Dermis microvascular lymphatic vessel endothelial cell (primary cell): ENCODE data around the gene NHLRC2. TPM values are rescaled to one million over a fixed set of nuclear protein-coding genes. Genes with fewer than 3 reads are reported as not detected.
A peak's percentile ranks its signal among the peaks of the same experiment; 100 is the strongest.

ENCODE experiments used
- DNase-seq, 2 donors: peaks; one replicate each; pipeline versions ENCODE4 v3.0.0 to v3.0.0-alpha.2; 2010; ENCODE audit warnings: low read depth in 2 of 2
- total RNA-seq: library from RNA; depleted of rRNA; stranded (reverse); fragments of >200 nt; gene quantifications from 2 replicates; pipeline ENCODE4 v1.2.1, GENCODE V29; 2014

Gene NHLRC2
- total RNA-seq, 1 donor from 2014 or later = 11.4 TPM

DNA sequence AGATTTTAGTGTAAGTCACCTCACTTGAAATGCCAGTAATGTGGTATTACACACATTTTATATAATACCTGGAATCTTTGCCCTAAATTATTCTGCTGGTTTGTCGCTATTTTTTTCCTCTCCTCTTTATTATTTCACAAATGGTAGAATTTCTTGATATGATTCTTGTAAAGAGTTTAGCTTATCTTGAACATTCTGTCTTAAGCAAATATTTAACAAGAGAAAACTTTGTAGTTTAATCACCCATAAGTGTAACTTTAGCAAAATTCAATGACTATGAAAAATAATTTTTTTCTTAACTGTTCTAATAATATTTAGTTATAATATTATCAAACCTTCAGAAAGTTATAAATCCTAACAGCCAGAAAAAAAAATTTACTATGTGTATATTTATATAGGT is 56.7 kb downstream of the NHLRC2 start:
- no peak for DNase-seq

DNA sequence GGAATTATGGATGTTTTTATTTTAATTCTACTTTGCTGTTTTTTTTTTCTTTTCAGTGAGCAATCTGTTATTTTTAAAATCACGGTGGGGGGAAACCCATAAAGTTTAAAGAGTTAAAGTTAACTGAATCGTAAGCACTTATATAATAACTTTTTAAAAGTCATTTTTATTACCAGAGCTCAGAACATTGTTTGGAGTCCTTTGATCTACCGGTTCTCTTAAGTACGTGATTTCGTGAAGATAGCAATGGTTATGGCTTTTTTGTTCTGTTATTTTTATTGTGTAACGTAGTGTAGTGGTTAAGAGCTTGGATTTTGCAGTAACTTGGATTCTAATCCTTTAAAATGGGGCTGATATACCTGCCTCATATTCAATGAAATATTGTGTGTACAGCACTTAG is 57.4 kb downstream of the NHLRC2 start:
- DNase-seq = no peak

DNA sequence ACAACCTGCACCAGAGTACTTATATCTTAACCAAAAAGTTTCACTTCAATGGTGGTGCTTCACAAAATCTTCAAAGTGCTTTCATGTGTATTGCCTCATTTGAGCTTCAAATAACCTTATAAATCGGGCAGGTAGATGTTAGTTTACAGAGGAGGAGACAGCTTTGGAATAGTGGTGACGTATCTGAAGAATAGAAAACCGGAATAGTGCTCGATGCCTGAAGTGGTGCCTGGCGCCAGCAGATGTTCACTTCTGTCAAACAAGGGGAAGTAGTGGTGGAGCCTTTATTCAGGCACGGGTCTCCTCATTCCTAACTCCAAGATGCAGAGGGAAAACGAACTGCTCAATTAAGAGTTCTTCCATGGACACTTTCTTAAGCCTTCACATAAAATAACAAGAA is 58.1 kb downstream of the NHLRC2 start:
- no peak for DNase-seq

DNA sequence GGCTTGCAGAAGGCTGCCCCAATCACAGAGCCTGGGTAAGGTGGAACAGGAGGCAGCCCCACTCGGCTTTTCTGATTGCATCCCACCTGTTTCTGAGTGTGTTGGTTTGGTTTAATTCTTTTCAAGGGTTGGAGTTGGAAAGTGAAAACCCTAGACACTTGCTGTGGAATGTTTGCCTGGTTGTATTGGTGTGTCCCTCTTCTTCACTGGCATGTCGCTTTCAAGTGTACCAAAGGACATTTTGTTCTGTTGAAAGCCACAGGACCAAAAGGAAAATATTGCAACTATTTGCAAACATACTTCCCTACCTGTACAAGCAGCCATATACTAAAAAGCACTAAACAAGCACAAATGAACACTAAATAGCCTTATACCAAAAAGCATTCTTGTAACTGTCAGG is 60.5 kb downstream of the NHLRC2 start:
- DNase-seq = no peak

DNA sequence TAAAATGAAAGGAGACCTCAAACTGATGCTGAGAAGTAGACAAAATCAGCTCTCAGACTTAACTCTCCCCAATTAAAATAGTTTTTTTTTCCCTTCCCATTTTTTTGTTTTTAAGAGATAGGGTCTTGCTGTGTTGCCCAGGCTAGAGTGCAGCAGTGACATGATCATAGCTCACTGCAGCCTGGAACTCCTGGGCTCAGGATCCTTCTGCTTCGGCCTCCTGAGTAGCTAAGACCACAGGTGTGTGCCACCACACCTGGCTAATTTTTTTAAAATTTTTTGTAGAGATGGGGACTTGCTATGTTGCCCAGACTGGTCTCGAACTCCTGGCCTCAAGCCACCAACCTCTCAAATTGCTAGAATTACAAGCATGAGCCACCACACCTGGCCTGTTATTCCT is 61.1 kb downstream of the NHLRC2 start:
- DNase-seq = no peak

DNA sequence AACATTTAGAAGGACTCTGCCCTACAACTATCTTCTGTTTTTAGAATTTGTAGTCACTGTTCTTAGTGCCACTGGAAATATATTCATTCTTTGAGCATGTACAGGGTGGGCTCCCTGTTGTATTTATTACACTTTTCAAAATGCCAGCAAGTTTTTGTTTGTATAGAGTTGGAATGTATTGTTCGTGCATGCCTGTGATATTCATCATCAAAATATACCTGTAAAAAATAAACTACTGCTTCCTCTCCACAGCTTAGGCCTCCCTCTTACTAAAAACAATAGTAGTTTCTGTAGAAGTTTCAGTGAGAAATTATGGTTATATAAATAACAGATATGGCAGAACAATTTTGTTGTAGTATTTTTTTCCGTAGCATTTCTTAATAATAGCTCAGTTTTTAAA is 61.6 kb downstream of the NHLRC2 start:
- DNase-seq = peak in 1 of 2 donors; percentile 63

DNA sequence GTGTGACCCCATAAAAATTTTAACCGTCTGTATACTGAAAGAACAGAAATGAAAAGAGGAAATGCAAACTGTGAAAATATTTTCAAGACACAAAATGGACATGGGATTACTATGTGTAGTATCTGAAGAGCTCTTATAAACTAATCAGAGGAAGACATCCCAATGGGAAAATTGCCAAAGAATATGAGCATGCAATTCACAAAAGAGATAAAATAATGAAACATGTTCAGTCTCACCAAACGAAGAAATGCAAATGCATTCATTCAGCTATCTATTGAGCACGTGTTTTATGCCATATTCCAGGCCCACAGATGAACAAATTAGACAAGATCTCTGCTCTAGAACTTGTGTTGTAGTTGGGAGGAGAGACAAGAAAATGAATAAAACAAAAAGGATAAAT is 63.2 kb downstream of the NHLRC2 start:
- DNase-seq = no peak

DNA sequence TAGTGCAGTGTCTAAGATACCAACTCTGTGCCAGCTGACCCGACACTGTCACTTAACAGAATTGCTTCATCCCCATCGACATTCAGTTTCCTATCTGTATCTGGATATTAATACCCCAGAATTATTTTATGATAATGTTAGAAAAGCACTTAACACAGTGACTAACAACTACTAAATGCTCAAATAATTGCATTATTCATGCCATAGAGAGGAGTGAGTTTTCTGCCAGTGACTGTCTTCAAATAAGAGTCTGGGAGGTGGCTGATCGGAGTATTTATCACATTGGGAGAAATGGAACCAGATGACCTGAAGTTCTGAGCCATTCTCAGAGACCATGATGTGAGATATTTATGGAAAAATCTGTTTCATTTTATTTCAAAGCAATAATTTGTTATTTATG is 65.7 kb downstream of the NHLRC2 start:
- DNase-seq = no peak

DNA sequence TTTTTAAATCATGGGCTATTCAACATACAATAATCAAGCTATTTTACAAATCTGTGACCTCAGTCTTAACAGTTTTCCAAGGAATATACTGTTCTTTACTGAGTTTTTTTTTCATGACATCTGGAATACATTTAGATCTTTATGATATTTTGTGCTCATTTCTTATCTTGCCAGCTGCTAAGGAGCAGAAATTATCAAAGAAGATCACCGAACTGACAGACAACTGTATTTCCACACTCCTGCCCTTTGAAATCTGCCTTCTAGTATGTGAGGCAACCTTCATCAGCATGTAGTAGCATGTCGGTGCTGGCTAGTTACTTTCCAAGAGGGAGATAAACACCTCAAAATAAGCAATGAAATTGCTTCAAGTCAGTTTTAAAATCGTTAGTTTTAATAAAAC is 66.4 kb downstream of the NHLRC2 start:
- DNase-seq = no peak

DNA sequence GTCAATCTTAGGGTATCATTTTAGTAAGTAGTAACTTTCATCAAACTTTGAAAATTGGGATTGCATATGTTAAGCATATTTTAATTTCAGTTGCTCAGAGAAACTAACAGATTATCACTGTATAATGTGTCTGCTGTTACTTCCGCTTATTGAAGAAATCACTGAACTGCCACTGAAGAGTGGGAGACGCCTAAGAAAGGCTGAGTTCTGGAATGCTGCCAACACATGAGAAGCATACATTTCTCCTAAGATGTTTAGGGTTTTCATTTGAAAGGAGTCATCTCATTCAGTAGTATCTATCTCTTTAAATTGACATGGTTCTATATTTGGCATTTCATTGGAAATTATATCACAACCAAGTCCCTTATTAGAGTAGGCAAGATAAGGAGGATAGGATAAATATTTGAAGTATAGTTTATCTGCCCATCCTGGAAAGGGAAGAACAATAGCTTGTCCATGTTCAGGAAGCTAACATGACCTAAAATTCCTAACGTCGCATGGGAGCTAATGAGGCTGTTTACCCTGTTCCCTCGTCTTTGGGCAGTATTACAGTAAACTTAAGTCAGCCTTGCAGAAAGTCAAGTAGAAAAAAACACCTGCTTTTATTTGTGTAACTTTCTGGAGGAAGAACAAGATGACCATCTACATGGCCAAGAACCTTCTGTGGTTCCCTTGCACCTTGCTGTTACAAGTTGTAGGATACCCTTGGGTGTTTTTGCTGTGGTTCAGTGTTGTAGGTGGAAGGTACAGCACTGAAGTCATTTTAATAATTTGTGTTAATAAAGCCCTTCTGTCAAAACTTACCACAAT is 67.3 kb downstream of the NHLRC2 start:
- peak; percentile 50 to 67 for DNase-seq

DNA sequence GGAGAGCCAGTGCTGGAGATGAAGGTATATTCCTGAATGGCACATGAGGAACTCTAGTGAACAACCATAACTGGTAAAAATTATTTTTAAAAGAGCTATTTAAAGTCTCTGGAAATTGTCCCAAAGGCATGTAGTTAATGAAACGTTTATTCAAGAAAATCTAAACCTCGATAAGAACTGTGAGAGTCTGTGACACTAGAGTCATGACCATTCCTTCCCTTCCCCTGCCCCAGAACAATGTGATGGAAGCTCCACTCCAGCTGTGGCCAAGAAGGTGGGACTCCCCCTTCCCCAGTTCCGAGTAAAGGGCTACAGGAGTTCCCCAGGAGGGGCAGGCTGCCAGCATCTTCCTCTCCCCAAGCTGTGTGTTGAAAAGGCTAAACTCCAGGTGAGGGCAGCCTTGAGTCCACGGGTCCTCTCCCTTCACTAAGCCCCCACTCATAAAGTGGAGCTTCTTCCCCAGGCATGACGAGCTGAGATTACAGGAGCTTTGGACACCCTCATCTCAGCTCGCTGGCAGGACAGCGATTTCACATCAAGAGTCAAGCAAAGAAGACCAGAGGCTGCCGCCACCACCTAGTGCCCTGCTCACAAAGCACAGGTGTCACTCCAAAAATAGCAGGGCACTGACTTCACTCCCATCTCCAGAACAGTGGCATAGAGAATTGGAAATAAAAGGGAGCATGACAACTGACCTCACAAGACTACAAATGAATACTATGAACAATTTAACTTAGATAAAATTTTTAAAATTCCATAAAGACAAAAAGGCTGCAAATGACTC is 68.5 kb downstream of the NHLRC2 start:
- DNase-seq = no peak

DNA sequence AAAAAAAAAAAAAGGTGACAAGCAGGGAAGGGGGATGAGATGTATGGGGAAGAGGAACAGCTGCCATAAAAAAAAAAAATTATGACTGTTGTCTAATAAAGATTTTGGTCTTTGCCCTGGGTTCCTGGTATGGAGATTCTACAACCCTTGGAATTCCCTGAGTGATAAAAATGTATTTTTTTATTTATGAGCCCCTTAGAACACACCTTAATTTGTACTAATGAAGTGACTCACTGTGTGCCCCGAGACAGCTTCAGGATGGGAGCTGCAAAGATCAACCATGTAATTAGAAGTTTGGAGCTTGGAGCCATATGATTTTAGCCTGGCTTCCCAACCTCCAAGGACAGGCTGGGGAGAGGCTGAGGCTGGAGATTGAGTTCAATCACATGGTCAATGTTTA is 69.7 kb downstream of the NHLRC2 start:
- no peak for DNase-seq

DNA sequence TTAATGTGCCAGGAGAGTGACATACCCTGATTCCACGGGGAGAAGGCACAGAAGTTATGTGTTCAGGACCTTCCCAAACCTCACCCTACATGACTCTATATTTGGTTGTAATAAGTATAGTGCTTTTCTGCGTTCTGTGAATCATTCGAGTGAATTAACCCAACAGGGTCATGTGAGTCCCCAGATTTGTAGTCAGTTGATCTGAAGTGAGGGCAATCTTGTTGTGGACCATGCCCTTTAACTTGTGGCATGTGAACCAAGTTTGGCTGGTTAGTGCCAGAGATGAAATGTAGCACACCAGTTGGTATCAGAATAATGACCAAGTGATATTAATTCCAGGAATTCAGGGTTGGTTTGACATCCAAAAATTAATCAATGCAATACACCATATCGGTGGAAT is 70.2 kb downstream of the NHLRC2 start:
- DNase-seq = no peak

DNA sequence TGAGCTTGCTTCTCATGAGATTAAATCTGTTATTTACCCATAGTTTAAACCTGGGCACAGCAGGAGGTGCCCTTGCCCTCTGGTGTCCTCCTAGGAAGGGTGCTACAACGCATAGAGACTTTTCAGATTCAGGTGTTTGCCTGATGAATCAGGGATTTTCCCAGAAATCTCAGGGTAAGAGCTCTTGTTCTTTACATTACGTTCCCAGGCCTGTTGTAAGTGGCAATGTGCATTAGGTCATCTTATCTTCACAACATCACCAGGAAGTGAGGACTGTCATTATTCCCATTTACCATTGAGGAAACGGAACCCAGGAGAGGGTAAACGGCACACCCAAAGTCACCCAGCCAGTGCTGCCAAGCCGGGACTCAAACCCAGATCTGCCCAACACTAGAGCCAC is 73.0 kb downstream of the NHLRC2 start:
- peak in 1 of 2 donors; percentile 25 for DNase-seq

DNA sequence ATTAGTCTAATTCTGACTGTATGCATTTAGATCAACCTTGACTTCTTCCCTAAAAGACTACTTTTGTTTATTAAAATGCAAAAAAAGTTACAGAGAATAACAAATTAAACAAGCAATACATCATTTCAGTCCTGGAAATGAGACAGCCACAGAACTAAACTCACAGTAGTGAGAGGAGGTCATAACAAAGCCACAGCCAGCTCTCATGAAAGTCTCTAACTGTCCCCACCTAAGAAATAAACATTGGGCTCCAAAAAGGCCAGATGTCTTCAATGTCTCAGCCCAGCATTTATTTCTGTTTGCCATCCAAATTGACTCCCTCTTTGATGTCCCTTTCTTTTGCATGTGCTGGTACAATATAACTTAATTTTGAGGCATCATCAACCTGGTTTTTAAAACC is 74.4 kb downstream of the NHLRC2 start:
- DNase-seq = no peak

DNA sequence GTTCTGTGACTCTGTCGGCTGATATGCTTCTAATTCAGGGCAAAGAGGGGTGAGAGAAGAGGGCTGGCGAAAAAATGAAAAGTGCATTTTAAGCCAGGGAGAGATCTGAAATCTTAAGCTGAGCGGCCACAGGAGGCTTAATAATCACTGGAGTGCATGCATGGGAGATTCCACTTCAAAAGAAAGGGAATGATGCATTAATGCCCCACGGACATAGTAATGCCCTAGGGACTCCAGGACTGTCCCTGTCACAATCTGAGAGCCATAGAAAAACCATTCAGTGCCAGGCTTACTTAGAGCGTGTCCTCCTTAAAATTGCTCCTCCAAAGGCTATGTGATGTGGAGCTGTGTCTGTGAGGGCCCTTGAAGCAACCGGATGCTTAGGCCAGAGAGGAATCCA is 75.1 kb downstream of the NHLRC2 start:
- DNase-seq = no peak

DNA sequence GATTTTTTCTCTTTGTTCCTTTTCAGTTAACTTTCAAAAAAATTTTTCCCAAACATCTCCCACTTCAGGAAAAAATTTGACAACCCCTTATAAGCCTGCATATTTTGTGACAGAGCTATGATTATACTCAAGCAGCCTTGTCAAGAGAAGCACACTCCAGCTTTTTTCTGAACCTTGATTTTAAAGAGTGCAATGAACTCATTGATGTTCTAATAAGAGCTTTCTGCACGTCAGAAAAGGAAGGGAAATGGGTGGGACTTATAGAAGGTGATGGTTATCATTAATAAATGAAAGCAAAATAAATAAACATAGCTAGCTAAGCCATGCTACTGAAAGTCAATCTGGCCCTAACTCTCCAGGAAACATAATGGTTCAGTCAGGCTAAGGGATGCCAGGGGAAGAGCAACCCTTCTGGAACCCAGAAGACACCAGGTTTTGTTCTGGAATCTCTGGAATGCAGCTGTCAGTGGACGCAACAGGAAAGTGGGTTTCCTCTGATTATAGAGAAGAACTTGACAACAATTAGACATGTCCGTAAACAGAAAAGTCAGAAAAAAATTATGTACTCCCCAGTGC is 76.1 kb downstream of the NHLRC2 start:
- DNase-seq = peak; percentile 44 to 57

DNA sequence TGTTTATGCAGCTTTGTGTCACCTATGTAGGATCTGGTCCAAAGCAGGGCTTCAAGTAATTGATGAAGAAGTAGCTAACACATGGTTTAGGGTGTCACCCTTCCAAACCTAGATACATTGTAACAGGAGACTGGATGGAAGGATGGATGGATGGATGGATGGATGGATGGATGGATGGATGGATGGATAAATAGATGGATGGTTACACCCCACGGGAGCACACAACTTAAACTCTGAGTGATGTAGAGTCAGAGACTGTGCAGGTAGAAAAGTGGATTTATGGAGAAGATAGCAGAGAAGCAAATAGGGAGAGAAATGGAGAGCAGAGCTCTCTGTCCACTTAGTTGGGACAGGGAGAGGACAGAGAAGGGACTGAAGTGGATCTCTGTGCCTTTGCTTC is 78.4 kb downstream of the NHLRC2 start:
- DNase-seq = no peak

DNA sequence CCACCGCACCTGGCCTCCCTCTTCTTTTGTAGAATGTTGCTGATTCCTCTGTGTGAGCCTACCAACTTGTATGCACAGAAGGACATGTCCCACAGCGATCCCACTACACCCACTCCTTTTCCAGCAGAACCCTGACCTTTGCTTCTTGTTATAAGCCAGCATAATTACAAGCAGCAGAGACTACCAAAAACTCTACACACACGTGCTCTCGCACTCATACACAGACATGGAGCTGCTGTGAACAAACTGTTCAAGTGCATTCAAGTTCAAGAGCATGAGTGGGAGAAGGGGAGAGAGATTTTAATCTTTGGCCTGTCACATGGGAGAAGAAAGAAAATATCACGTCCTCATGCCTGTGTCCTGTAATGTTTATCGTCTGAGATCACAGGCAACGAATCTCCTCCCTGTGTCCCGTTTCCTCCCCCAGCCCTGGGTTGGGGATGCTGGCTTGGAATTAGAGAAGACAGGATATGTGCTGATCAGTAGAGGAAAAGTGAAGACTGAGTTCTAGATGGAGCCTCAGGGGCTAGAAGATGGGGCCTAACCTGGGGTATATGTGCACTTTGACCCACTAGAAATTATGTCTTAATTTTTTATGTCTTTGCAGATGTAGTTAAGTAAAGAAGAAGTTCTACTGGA is 79.6 kb downstream of the NHLRC2 start:
- no peak for DNase-seq

DNA sequence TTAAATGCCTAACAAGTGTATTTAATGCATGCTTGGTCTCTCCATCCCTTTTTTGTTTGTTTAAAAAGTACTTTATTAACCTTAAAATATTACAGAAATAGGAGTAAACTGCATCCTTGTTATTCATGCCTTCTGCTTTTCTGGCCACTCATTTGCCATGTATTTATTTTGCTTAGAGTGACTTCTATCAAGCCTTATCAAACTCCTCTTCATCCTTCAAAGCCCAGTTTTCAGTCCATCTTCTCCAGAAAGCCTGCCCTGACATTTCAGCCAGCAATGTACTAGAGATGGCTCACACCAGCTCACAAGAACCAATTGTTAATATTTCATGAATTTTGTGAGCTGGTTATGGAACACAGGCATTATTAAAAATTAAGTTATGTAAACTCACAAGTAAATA is 82.8 kb downstream of the NHLRC2 start:
- DNase-seq = no peak

DNA sequence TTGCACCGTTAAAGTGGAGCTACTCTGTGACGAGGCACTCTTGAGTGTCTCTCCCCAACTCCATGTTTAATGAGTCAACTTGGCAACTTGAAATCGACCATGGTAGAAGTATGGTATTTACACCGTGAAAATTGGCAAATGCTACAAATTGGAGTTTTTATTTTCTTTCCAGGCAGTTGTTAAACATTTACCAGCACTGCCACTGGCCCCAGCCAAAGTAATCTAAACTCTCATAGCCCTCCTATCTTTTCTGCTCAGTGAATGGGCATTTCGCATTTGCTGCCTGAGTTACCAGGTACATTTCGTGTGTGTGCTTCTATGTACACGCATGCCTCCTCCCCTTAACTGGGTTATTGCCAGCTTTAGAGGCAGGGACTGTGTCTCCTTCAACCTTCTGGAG is 83.3 kb downstream of the NHLRC2 start:
- DNase-seq = no peak

DNA sequence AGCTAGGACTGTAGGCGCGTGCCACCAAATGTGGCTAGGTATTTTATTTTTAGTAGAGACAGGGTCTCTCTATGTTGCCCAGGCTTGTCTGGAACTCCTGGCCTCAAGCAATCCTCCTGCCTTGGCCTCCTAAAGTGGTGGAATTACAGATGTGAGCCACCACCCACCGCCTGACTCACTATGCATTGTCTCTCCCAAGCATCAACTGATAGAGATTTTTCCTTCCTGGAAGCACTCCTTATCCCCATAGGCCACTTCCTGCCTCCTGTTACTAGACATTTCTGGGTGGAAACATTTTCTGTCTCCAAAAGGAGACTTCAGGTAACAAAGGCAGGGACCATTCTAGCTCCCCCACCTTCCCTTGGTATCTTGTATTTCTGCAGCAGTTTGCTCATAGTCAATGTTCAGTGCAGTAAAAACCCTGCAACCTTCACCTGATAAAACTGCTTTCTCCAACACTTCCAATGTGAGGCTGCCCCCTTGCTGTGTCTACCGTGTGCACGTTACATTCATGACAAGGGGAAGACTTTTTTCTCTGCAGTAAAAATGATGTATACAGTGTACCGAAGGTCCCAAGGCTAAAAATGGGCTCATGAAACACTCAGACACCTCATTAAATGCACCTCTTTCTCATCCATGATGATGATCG is 84.9 kb downstream of the NHLRC2 start:
- DNase-seq = no peak
